HG02870 (cell line): ENCODE results near the gene WDR43.

Source experiments
- ATAC-seq: cut with Tn5 transposase; IDR thresholded peaks from one replicate; pipeline ENCODE4 v1.9.1; 2021; ENCODE audit warnings: mild to moderate bottlenecking, moderate library complexity; ENCODE audit not compliant: unreplicated experiment

Gene WDR43

DNA sequence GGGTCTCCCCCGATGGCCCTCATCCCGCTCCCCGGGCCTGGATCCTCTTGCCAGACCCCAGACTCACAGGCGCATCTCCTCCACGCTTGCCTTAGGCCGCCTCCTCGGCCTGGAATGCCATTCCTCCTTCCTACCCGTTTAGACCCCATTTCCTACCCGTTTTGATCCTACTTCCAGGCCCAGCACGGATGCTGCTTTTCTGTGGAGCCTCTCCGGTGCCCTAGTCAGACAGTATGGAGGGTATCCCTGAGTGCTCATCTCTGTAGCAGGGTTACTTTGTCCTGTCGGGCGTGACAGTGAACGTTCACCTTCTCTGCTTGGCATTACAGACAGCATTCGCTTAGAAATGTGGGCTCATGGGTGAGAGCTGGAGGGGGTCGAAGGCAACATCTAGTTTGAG is 96.0 kb downstream of the WDR43 start:
- no peak for ATAC-seq

DNA sequence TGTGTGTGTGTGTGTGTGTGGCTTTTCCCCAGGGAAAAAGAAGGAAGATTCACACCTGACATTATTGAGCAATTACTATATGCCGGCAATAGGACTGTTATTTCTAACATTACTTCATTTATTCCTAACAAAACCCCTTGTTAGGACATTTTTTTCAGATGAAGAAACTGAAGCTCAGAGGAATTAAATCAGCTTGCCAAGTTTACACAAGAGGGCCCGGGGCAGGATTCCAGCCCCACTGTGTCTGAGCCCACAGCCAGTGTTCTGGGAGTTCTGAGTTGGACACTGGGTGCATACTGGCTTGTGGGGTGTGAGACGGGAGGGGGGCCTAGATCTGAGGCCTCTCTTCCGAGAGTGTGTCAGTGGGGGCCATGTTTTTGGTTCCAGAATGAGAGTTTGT is 96.6 kb downstream of the WDR43 start:
- ATAC-seq: no peak

DNA sequence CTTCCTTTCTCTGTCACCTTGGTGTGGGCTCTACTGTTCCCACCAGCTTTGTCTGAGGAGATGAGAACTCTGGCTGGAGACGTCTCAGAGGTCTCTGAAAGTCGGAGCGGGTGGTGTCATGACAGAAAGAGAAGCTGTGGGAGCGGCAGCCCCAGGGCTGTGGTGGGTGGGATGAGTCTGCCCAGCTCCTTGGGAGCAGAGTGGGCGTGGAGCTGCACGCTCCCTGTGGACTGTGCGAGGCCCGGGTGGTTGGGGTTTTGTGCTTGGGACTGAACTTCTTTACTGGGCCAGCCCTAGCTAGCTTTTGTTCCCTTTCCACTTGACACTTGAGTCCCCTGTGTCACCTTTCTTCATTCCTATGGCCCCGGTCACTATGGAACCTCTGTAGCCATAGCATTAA is 97.0 kb downstream of the WDR43 start:
- ATAC-seq: no peak

DNA sequence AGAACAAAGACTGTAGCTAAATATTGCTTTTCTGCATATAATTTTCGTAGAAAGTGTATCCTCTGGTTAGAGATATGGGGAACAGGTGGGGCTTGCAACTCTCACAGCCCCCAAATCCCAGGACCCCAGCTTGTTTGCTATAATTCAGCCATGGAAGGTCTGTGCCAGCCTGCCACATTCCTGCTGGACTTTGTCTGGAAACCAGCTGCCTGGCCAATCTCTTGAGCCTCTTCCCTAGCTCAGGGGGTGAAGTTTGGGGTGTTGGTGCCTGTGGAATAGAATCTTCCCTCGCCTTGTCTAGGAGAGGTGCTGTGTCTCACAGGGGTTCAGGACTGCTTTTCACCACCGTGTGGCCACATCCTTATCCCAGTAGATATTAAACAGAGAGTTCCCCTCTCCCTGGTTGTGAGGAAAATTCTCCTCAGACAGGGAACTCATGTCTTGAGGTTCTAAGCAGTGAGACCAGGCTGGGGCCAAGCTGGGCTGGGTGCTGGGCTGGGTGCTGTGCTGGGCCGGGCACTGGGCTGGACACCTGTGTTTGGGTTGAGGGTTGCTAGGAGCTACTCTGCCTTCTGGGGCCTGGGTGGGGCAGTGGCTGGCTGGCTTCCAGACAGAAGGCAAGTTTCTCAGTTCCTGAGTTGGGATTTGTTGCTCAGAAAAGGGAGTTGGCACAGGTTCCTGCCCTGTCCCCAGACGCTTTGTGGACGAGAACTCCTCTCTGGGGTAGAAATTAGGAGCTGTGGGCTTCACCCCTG is 98.9 kb downstream of the WDR43 start:
- no peak for ATAC-seq

DNA sequence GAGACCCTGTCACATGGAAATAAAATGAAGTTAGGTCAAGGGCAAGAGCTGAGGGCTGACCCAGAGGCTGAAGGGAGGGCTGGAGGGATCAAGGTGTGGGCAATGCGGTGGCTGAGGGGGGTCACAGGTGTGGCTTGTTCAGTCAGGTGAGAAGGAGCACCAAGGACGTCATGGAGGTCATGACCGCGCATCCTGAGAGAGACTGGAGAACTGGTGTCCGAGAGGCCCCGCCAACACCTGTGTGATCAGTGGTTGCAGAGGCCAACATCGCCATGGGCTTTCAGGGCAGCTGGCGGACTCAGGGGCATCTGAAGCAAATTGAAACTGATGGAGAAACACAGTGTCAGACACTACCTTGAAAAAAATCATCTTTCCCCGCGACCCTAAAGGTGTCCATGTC is 99.6 kb downstream of the WDR43 start:
- no peak for ATAC-seq

DNA sequence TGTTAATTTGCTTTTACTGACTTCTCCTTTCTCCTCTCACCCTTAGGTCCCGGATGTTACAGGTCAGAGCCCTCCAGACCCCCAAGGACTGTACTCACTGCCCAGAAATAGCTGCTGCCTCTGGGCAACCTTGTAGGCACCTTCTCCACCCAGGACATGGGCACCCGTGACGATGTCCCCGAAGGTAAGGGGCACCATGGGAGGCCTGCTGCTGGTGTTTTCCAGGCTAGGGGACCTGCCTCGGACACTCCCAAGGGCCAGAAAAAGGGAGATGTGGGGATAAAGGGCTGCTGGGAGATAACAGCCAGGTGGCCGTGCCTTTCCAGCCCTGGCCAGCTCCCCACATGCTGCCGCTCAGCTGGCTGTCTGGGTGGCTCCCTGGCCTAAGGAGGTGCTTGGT is 100.2 kb downstream of the WDR43 start:
- no peak for ATAC-seq

DNA sequence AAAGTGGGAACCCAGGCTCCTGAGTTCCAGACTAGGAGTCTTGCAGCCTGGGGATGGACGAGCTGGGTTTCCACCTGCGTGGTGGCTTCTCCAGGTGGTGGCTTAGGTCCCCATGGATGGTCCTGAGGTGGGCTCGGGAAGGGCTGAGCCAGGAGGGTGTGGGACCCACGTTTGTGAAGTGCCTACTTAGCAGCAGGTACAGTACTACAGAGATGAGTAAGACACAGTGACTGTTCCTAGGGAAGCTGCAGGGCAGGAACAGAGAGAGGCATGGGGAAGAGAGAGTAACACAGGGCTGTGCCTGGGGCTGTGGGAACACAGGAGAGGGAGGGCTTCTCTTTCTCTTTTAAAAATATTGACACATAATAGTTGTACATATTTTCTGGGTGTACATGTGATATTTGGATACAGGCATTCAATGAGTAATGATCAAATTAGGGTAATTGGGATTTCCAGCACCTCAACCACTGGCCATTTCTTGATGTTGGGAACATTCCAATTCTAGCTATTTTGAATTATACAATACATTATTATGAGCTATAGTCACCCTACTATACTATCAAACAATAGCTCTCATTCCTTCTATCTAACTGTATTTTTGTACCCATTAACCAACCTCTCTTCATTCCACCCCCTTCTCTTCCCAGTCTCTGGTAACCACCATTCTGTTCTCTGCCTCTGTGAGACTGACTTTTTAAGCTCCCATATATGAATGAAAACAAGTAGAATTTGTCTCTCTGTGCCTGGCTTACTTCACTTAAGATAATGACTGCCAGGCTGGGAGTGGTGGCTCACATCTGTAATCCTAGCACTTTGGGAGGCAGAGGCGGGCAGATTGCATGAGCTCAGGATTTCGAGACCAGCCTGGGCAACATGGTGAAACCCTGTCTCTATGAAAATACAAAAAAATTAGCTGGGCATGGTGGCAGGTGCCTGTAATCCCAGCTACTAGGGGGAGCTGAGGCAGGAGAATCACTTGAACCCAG is 101.6 kb downstream of the WDR43 start:
- ATAC-seq: no peak

DNA sequence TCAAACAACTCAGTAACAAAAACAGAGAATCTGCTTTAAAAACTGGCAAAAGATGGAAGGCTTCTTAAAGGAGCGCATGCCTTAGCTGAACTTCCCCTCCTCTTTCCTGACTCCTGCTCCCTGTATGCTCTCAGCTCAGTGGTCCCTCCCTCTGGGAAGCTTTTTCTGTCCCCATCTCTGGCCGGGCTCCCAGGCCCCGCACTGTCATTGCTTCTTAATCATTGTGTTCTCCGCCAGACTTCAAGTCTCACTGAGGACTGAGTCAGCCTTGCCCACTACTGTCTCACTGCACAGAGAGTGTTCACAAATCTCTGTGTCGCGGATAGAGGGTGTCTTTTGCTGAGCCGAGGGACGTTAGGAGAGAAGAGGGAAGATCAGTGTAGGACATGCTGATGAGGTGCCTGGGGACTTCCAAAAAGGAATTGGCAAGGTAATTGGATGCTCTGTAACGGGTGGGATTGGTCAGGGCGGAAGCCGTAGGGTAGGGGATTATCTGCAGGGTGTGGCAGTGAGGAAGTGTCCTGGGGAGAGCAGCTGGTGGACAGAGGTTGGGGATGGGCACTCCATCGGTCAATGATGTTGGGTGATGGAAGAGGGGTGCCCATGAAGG is 102.9 kb downstream of the WDR43 start:
- no peak for ATAC-seq
